Liver (tissue), 9 donors: ENCODE measurements around the gene PHF23. TPM values are rescaled to one million over a fixed set of nuclear protein-coding genes. Genes with fewer than 3 reads are reported as not detected.

Experiments
- DNase-seq: peaks from one replicate; pipeline ENCODE4 v3.0.0-alpha.2; 2017; ENCODE audit warnings: low spot score
- H3K27ac ChIP-seq, 2 donors: one replicate each; pipeline ENCODE4 v1.7.0; 2013; ENCODE audit warnings: inconsistent platforms in 2 of 2, low read length in 2 of 2, control low read depth in 1 of 2, low read depth in 1 of 2, mild to moderate bottlenecking in 1 of 2
- H3K27me3 ChIP-seq, 4 donors: one replicate each; pipeline versions ENCODE4 v1.6.1 to v1.7.0; 2013; ENCODE audit warnings: low read length in 3 of 4, inconsistent platforms in 1 of 4, mild to moderate bottlenecking in 1 of 4, moderate library complexity in 1 of 4; ENCODE audit not compliant: control insufficient read depth in 4 of 4, insufficient read depth in 4 of 4
- H3K36me3 ChIP-seq, 4 donors: one replicate each; pipeline versions ENCODE4 v1.6.1 to v1.7.0; 2013; ENCODE audit warnings: low read length in 3 of 4, mild to moderate bottlenecking in 3 of 4, low read depth in 1 of 4, moderate library complexity in 1 of 4; ENCODE audit not compliant: control insufficient read depth in 4 of 4, insufficient read depth in 3 of 4
- H3K4me1 ChIP-seq, 4 donors: one replicate each; pipeline versions ENCODE4 v1.6.1 to v1.7.0; 2013; ENCODE audit warnings: low read length in 3 of 4, mild to moderate bottlenecking in 3 of 4, moderate library complexity in 1 of 4; ENCODE audit not compliant: control insufficient read depth in 4 of 4, insufficient read depth in 4 of 4
- H3K4me3 ChIP-seq, 3 donors: one replicate each; pipeline versions ENCODE4 v1.6.1 to v1.7.0; 2013; ENCODE audit warnings: low read length in 3 of 3, control low read depth in 1 of 3, low read depth in 1 of 3, mild to moderate bottlenecking in 1 of 3
- H3K9ac ChIP-seq, 2 donors: one replicate each; pipeline ENCODE4 v1.7.0; 2013; ENCODE audit warnings: low read length in 2 of 2, mild to moderate bottlenecking in 2 of 2, moderate library complexity in 2 of 2, control low read depth in 1 of 2, low read depth in 1 of 2
- H3K9me3 ChIP-seq, 4 donors: one replicate each; pipeline versions ENCODE4 v1.6.1 to v1.7.0; 2013; ENCODE audit warnings: low read length in 3 of 4; ENCODE audit not compliant: control insufficient read depth in 4 of 4
- ATF3 ChIP-seq: IDR thresholded peaks from 2 replicates; pipeline ENCODE4 v1.6.1; 2016; ENCODE audit warnings: antibody characterized with exemption
- CTCF ChIP-seq: fragments of 150-350 bp; IDR thresholded peaks from 2 replicates; pipeline ENCODE4 v1.5.1; 2017; ENCODE audit warnings: improper control_type of control experiment, low read depth, low read length; ENCODE audit not compliant: missing input control
- EGR1 ChIP-seq, 2 donors: IDR thresholded peaks; 2 replicates each; pipeline ENCODE4 v1.6.1; 2016 to 2018; ENCODE audit warnings: antibody characterized with exemption in 2 of 2, low read depth in 2 of 2
- FOXA1 ChIP-seq: IDR thresholded peaks from 2 replicates; pipeline ENCODE4 v1.6.1; 2016; ENCODE audit warnings: antibody characterized with exemption
- FOXA2 ChIP-seq: IDR thresholded peaks from 2 replicates; pipeline ENCODE4 v1.6.1; 2016; ENCODE audit warnings: antibody characterized with exemption
- GABPA ChIP-seq, 2 donors: IDR thresholded peaks in 1 of 2; conservative IDR thresholded peaks in 1 of 2; 2 replicates each; pipeline ENCODE4 v1.6.1; 2016; ENCODE audit warnings: antibody characterized with exemption in 2 of 2, mild to moderate bottlenecking in 1 of 2, moderate library complexity in 1 of 2
- HNF4A ChIP-seq, 2 donors: conservative IDR thresholded peaks; 2 replicates each; pipeline ENCODE4 v1.6.1; 2016; ENCODE audit warnings: antibody characterized with exemption in 2 of 2, mild to moderate bottlenecking in 2 of 2
- HNF4G ChIP-seq: IDR thresholded peaks from 2 replicates; pipeline ENCODE4 v1.6.1; 2016; ENCODE audit warnings: antibody characterized with exemption
- JUND ChIP-seq, 2 donors: IDR thresholded peaks; 2 replicates each; pipeline ENCODE4 v1.6.1; 2016; ENCODE audit warnings: antibody characterized with exemption in 2 of 2
- MAX ChIP-seq: IDR thresholded peaks from 2 replicates; pipeline ENCODE4 v1.6.1; 2016; ENCODE audit warnings: antibody characterized with exemption
- NR2F2 ChIP-seq: IDR thresholded peaks from 2 replicates; pipeline ENCODE4 v1.6.1; 2016; ENCODE audit warnings: antibody characterized with exemption
- RAD21 ChIP-seq, 2 donors: IDR thresholded peaks; 2 replicates each; pipeline ENCODE4 v1.6.1; 2016; ENCODE audit warnings: antibody characterized with exemption in 2 of 2, mild to moderate bottlenecking in 2 of 2
- REST ChIP-seq: IDR thresholded peaks from 2 replicates; pipeline ENCODE4 v1.6.1; 2016; ENCODE audit warnings: antibody characterized with exemption, mild to moderate bottlenecking
- SP1 ChIP-seq: IDR thresholded peaks from 2 replicates; pipeline ENCODE4 v1.6.1; 2018; ENCODE audit warnings: antibody characterized with exemption, mild to moderate bottlenecking
- TAF1 ChIP-seq: conservative IDR thresholded peaks from 2 replicates; pipeline ENCODE4 v1.6.1; 2016; ENCODE audit warnings: antibody characterized with exemption, mild to moderate bottlenecking
- YY1 ChIP-seq: IDR thresholded peaks from 2 replicates; pipeline ENCODE4 v1.6.1; 2016; ENCODE audit warnings: antibody characterized with exemption, mild to moderate bottlenecking
- ZBTB33 ChIP-seq: IDR thresholded peaks from 2 replicates; pipeline ENCODE4 v1.6.1; 2016; ENCODE audit warnings: antibody characterized with exemption
- WGBS: extraction: QIAGEN DNeasy Blood & Tissue Kit; methylation state at CpG from one replicate; pipeline ENCODE4 v1.1.7; 2013; 5-methylcytosine and 5-hydroxymethylcytosine counted together
- polyA plus RNA-seq, 2 donors: library from polyadenylated mRNA; stranded (reverse) in 1 of 2; unstranded in 1 of 2; fragments of 200-250 nt in 1 of 2; fragments of >200 nt in 1 of 2; fragmentation: Nextera tagmentation in 1 of 2; extraction: Ambion mirVana in 1 of 2; gene quantifications; one replicate each; pipeline versions ENCODE4 v1.2.1 to v1.2.3, GENCODE V29; 2013 to 2015
- total RNA-seq, 2 donors: library from RNA; depleted of rRNA; stranded (reverse); fragments of >200 nt; gene quantifications; one replicate each; pipeline ENCODE4 v1.2.3, GENCODE V29; 2014
- donor health status: healthy.
- donor health status: healthy.
- donor health status: healthy.
- donor health status: healthy.
- donor health status: healthy.

Gene PHF23
- total and polyA plus RNA-seq, 4 donors = 14.0 to 18.3 (median 15.2) TPM

- TF ChIP-seq HNF4G (no peak), CTCF (no peak), JUND (IDR thresholded peaks at IDR 0.05) (no peak), GABPA (IDR thresholded peaks at IDR 0.05 in 1 of 2, conservative IDR thresholded peaks at IDR 0.05 in 1 of 2) (no peak), RAD21 (IDR thresholded peaks at IDR 0.05) (no peak), ATF3 (no peak), MAX (no peak), FOXA2 (no peak), YY1 (no peak), SP1 (no peak), HNF4A (conservative IDR thresholded peaks at IDR 0.05) (no peak), TAF1 (no peak), NR2F2 (no peak)
- 83% methylated on average over 12 of the region's 12 CpGs for WGBS
- DNase-seq = no peak
- peaks cover 0 to 8% (median 2%) of the 10 kb centered on the region in 4 donors for H3K36me3 ChIP-seq
- H3K27me3 ChIP-seq = no peaks in the 10 kb centered on the region
- H3K27ac ChIP-seq = no peak overlapping the region
- H3K9ac ChIP-seq = no peak overlapping the region
- H3K4me1 ChIP-seq = no peaks in the 10 kb centered on the region
- no peaks in the 10 kb centered on the region for H3K9me3 ChIP-seq
- no peak overlapping the region for H3K4me3 ChIP-seq
These were observed 46.9 kb downstream of the PHF23 start for GRCh38 chr17:7192271-7192937.

GRCh38 chr17:7191571-7192270 lies 47.5 kb downstream of the PHF23 start:
- Histone ChIP-seq H3K36me3 (peaks cover 0 to 8% (median 2%) of the 10 kb centered on the region in 4 donors), H3K27ac (no peak overlapping the region), H3K9ac (no peak overlapping the region), H3K27me3 (no peaks in the 10 kb centered on the region), H3K9me3 (no peaks in the 10 kb centered on the region), H3K4me1 (no peaks in the 10 kb centered on the region), H3K4me3 (no peak overlapping the region)
- peak; percentile 57 for DNase-seq
- TF ChIP-seq EGR1 (IDR thresholded peaks at IDR 0.05; ENCODE audit: low read depth in 2 of 2) = no peak
- peak; percentile 84 for TF ChIP-seq REST
- TF ChIP-seq NR2F2 = no peak
- no peak for TF ChIP-seq JUND (IDR thresholded peaks at IDR 0.05)
- TF ChIP-seq YY1 = no peak
- TF ChIP-seq FOXA1 = no peak
- no peak for TF ChIP-seq ZBTB33
- TF ChIP-seq SP1 = no peak
- TF ChIP-seq RAD21 (IDR thresholded peaks at IDR 0.05) = no peak
- 76% methylated on average over 26 of the region's 26 CpGs for WGBS
